ENCODE data around the gene WDR7. TPM values are rescaled to one million over a fixed set of nuclear protein-coding genes. Genes with fewer than 3 reads are reported as not detected.

WDR7 gene
- 10 to 100 TPM; 16.2 to 39.4 (median 19.9) TPM for total RNA-seq

DNA sequence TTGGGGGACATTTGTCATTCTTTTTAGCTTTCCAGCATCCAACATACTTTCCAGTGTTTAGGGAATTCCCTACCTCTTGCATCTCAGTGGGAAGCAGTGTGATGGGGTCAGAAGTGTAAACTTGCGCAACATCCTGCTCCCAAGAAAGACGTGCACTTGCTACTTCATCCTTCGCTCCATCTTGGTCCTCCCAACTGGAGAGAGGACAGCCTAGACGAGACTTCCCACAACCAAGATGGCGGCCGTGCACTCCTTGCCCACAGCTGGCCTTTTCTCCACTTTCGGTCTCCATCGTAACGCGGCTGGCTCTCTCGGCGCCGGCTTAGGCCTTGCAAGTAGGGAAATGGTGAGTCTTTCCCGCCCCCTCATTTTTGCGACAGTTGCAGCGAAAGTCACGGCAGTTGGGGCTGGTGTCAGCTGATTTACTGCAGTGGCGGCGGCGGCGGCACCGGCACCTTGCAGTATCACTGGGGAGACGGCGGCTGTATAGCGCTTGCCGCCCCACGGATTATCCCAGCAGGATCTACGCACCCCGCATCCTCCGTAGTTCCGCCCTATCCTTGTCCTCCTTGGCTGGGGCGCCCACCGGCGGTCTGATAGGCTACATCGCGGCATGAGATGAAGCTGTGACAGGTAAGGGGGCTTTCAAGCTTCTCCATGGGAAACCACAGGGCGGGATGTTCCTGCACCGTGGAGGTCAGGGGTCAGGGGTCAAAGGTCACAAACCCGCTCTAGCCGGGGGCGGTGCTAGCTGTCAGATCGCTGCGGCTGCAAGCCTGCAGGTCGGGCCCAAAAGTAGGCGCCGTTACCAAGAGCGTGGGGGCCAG is at the start of gene WDR7:
TSS of gene WDR7 (plus strand) at position 416 of the 827 bp plus-strand sequence. CDS start 21,157 bp downstream, outside the sequence.
- no peak for TF ChIP-seq CTCF (IDR thresholded peaks at IDR 0.05)
- DNase-seq (ENCODE audit: low spot score) (peak; percentile 93), ATAC-seq (ENCODE audit: low FRiP score) (peak; percentile 100)

DNA sequence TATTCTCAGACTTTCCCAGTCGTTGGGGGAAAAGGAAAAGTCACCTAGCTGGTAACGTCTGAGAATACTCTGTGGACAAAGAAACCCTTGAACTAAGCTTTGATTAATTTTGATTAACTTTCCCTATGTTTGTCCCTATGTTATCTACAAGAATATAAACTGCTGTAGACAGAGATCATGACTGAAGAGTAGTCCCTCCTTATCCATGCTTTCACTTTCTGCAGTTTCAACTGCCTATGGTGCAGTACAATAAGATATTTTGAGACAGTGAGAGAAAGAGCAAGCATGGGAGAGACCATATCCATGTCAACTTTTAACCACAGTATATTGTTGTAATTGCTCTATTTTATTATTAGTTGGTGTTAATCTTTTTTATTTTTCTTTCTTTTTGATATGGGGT is 44.5 kb upstream of the WDR7 start:
- TF ChIP-seq CTCF (IDR thresholded peaks at IDR 0.05), result no peak
- DNase-seq (ENCODE audit: low spot score) (no peak), ATAC-seq (ENCODE audit: low FRiP score) (no peak)

DNA sequence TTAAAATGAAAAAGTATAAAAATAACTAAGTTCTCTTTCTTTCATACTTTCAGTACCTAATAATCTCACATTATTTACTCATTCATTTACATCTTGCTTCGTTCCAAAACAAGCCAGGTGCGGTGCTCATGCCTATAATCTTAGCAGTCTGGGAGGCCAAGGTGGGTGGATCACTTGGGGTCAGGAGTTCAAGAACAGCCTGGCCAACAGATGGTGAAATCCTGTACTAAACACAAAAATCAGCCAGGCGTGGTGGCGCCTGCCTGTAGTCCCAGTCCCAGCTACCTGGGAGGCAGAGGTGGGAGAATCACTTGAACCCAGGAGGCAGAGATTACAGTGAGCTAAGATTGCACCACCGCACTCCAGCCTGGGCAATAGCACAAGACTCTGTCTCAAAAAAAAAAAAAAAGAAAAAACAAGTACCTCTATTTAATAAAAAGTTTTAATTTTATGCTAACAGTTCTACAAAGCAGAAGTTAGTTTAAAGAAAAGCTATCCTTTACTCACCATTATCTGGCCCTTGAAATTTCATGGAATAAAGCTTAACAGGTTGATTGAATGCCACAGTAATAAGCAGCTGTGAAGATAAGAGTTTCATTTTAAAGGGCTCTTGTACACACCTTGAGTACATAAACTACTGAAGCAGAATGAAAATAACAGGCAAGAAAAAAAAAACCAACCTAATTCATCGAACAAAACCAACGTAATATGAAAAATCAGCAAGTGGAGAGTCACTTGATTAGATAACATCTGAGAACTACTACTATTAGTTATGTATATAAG is 35.2 kb upstream of the WDR7 start:
- ATAC-seq (ENCODE audit: low FRiP score), result no peak
- no peak for TF ChIP-seq CTCF (IDR thresholded peaks at IDR 0.05)

DNA sequence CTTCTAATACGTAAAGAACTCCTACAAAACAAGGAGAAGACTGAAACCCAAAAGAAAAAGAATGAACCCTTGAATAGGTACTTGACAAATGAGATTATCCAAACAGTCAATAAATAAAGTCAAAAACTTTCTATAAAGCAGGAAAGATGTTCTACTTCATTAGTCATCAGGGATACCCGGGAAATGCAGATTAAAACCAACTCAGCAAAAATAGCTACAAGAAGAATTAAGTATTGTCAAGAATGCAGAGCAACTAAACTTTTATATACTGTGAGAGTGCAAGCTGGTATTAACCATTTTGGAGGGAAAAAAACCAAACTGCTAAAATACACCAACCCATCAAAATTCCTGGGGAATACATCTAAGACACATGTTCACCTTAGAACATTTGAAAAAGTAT is 23.2 kb upstream of the WDR7 start:
- DNase-seq (ENCODE audit: low spot score) (no peak), ATAC-seq (ENCODE audit: low FRiP score) (no peak)
- no peak for TF ChIP-seq CTCF (IDR thresholded peaks at IDR 0.05)

More for the DNA sequence above, 35.2 kb upstream of the WDR7 start:
- DNase-seq (ENCODE audit: low spot score), result no peak

- DNase-seq (ENCODE audit: low spot score) (no peak), ATAC-seq (ENCODE audit: low FRiP score) (no peak)
- no peak for TF ChIP-seq CTCF (IDR thresholded peaks at IDR 0.05)
These were observed 18.8 kb upstream of the WDR7 start for GRCh38 chr18:56632070-56633022.

GRCh38 chr18:56635007-56635406 is 16.2 kb upstream of the WDR7 start:
- ATAC-seq (ENCODE audit: low FRiP score) (no peak), DNase-seq (ENCODE audit: low spot score) (no peak)
- TF ChIP-seq CTCF (IDR thresholded peaks at IDR 0.05), result no peak

Data from omental fat pad (tissue), 4 donors.